Measurements from ENCODE around the gene SHISA5.

DNA sequence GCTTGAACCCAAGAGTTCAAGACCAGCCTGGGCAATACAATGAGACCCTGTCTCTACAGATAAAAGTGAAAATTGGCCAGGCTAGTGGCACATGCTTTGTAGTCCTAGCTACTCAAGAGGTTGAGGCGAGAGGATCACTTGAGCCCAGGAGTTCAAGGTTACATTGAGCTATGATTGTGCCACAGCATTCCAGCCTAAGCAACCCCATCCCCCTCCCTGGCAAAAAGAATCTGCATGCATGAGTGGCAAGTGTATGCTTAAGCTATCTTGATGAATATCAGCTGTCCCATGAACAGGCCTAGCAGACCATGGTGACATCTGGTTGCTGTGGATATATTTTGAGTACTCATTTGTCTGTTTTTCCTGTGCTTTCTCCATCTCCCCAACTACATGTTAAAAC lies 52.7 kb downstream of the SHISA5 start:
- TF ChIP-seq, protein P1, sequence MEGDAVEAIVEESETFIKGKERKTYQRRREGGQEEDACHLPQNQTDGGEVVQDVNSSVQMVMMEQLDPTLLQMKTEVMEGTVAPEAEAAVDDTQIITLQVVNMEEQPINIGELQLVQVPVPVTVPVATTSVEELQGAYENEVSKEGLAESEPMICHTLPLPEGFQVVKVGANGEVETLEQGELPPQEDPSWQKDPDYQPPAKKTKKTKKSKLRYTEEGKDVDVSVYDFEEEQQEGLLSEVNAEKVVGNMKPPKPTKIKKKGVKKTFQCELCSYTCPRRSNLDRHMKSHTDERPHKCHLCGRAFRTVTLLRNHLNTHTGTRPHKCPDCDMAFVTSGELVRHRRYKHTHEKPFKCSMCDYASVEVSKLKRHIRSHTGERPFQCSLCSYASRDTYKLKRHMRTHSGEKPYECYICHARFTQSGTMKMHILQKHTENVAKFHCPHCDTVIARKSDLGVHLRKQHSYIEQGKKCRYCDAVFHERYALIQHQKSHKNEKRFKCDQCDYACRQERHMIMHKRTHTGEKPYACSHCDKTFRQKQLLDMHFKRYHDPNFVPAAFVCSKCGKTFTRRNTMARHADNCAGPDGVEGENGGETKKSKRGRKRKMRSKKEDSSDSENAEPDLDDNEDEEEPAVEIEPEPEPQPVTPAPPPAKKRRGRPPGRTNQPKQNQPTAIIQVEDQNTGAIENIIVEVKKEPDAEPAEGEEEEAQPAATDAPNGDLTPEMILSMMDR (IDR thresholded peaks at IDR 0.05; ENCODE audit: insufficient read depth, low read length): no peak
- no peak for TF ChIP-seq GABPA (IDR thresholded peaks at IDR 0.05; ENCODE audit: low read depth)
